GM18519 (cell line): Measurements from ENCODE around the gene IGF2R.
A peak's percentile ranks its signal among the peaks of the same experiment; 100 is the strongest.
"Not testable (repeated sequence)": the region's sequence is repeated elsewhere in the genome, so short reads cannot be mapped to it uniquely, and the experiment has no call there.

Experiments used
- ATAC-seq: cut with Tn5 transposase; IDR thresholded peaks from one replicate; pipeline ENCODE4 v1.9.1; 2021; ENCODE audit warnings: mild to moderate bottlenecking, moderate library complexity; ENCODE audit not compliant: unreplicated experiment, low FRiP score

Gene IGF2R

DNA sequence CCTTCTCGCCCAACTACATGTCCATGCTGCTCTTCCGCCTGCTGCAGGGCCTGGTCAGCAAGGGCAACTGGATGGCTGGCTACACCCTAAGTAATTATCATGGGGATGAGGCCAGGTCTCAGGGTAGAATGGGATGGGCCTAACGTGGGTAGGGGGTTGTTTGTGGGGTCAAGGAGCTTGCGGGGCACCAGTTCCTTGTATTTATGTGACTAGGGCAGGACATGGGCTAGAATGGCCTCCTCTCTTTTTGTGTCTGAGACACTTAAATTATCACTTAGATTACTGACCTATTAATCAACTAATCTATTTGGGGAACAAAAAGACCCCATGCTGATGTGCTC, 163.4 kb downstream of the IGF2R start:
- ATAC-seq: no peak

DNA sequence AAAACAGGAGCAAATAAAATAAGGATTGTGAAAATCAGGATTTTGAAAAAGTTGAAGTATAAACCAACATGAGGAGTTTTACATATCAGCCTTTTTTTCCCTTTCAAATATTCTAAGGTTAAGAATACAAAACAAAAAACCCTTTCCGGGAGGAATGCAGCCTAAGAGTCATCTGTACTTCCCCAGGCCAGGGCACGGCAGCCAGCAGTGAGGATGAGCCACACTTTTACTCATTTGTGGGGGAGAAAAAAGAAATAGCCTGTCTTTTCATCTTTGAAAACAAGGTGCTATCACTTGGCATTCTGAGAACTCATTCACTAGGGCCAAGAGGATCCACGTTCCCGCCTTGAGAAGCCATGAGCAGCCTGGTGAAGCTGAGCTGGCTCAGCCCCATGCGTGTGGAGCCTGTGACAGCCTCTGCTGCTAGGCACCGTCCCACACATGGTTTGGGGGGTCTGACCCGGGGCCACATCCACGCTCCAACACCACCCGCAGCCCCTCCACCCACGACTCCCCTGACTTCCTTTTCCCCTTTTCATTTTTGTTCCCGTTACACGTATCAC, 164.0 kb downstream of the IGF2R start:
- no peak for ATAC-seq

DNA sequence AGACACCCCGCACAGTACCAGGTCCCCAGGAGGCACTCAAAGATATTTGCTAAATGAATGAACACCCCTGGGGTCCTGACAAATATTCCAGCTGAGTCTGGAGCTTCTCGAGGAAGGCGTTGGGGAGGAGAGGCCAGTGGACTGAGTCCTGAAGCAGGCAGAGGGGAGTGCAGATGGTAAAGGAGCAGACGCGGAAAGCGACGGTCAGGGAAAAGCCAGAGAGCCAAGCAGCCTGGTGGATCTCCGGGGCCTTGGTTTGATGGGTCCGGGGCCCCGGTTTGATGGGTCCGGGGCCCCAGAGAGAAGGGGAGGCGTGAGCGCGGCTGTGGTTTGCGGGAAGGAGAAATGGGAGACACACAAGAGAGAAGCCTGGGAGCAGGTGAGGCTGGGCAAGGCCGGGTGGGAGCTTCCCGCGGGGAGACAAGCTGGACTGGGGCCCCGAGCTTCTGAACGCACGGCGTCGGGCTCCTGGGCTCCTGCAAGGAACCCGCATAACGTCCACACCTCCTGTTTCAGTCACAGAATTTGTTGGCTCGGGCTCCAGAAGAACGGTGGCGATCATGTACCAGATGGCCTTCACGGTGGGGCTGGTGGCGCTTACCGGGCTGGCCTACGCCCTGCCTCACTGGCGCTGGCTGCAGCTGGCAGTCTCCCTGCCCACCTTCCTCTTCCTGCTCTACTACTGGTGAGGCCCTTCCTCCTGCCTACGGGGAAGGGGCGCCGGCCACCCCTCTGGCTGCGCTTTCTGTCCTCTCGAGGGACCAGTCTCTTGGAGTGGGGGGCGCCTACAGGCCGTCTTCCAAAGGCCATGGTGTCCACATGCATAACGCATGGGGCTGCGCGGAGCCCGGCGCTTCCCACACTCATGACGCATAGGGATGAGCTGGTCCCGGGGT, 164.8 kb downstream of the IGF2R start:
- ATAC-seq: no peak

DNA sequence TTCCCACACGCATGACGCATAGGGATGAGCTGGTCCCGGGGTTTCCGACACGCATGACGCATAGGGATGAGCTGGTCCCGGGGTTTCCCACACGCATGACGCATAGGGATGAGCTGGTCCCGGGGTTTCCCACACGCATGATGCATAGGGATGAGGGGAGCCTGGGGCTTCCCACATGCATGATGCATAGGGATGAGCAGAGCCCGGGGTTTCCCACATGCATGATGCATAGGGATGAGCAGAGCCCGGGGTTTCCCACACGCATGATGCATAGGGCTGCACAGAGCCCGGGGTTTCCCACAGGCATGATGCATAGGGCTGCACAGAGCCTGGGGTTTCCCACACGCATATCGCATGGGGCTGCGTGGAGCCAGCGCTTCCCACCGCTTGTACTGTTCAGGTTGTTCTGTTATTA, 165.5 kb downstream of the IGF2R start:
- ATAC-seq: not testable (repeated sequence)

DNA sequence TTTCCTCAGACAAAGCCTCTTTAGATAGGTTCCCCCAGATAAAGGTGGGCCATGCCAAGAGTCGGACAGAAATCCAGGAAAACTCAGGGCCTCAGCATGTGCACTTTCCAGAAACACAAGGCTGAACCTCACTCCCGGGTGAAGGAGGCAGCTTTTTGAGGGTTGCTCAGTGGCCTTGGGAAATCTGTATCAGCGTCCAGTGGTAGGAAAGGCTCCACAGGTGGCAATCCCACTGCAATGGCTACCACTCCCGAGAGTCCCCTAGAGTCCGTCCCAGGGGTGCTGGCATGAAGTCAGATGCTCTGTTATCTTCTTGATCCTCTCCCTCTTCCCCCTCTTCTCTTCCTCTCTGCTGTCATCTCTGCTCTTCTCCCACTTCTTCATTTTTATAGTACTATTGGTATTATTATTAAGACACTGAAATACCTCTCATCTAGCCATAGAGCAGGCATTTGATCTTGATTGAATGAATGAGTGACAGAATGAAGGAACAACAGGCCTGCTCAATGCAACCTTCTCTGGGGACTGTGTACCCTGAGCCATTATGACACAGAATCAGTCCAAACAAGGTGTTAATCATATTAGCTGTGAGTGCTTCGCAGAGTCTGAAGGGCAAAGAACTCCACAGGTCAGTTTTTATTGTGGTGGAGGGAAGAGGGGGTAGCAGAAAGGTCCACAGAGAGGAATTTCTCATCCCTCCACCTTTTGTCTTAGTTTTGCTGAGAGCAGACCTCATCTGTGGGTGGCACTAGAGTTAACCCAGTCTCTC, 166.1 kb downstream of the IGF2R start:
- no peak for ATAC-seq

DNA sequence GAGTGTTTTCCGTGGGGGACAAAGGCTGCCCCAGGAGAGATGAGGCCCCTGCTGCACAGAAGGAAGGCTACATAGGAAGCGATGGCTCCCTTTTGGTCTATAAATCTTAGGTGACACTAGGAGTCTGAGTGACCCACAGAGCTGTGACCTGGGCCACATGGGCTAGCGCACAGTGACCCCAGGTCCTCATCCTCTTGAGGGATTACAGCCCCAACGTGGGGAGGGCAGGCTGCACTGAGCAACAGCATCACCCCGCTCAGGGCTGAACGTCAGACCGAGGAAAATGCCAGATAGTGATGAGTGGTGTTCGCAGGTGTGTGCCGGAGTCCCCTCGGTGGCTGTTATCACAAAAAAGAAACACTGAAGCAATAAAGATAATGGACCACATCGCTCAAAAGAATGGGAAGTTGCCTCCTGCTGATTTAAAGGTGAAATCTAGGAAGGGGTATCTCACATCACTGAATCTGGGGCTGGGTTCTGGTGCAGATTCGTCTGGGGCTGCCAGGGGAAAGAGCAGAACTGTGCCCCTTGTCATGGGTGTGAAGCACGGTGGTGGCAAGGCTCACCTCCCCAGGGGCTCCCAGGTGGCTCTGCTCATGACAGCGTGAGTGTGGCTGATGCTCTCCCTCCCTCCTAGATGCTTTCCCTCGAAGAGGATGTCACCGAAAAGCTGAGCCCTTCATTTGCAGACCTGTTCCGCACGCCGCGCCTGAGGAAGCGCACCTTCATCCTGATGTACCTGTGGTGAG, 167.2 kb downstream of the IGF2R start:
- ATAC-seq: no peak

DNA sequence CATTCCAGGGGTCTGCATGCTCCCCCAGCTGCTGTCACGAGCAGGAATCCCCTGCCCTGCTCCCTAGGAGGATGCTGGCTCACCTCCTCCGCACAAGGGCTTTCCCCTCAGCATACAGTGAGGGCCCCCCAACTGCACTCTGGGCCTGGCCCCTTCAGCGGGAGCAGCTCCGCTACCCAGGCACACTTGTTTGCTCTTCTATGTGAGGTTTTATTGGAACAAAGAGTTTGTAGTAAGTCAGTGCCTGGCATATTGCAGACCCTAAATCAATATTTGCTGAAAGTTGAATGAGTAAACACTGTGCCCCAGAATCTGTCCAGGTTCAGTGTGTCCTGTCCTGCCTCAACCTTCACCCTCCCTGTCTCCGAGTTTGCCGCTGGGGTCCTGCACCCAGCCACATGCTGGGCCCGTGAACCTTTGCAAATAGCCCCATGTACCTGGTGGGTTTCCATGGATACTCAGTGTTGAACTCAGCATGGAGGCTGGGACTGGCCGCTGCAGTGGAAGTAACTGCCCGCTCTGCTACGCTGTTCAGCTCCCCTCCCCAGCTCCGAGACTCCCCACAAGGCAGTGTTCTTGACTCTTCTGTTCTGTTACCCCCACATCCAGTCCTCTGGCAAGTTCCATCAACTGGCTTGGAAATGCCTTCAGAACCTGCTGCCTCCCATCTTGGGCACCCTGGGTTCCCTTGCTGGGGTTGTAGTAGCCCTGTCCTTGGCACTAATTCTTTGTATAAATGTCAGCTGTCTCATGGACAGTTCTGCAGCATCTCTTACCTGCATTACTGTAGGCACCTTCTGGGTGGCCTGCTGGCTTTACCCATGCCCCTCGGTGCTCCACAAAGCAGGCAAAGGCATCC, 168.5 kb downstream of the IGF2R start:
- ATAC-seq: no peak

DNA sequence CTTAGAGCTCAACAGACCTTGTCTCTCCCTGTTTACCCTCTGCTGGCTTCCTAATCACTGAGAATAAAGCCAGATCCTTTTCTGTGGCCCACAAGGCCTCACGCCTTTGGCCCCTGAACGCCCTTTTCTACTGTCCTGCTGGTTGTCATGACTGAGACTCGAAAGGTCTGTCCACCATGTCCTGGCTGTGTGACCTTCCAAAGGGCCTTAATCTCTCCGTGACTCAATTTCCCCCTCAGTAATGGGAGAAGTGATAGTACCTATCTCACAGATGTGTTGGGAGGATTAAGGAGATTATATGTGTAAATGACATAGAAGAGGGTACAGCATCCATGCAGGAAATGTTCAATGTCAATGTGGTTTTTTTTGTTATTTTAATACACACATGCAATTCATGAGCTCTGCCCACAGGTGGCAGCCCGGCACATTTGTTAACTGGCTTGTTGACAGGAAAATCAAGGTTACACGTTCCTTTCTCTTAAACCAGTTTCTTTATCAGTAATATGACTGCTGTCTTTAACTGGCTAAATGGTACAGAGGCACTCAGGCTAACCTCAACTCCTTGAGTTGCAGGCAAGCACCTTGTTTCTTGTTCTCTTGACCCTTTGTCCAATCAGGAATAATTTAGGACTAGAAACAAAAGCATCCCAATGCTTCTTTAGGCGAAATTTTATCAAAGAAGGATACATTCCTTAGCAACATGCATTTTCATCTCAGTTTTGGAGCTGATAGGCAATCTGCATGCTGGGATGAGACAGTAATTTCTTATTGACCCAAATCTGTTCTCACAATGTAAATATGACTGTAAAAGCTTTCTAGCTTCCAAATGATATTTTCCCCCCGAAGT, 169.3 kb downstream of the IGF2R start:
- ATAC-seq: peak; percentile 83

DNA sequence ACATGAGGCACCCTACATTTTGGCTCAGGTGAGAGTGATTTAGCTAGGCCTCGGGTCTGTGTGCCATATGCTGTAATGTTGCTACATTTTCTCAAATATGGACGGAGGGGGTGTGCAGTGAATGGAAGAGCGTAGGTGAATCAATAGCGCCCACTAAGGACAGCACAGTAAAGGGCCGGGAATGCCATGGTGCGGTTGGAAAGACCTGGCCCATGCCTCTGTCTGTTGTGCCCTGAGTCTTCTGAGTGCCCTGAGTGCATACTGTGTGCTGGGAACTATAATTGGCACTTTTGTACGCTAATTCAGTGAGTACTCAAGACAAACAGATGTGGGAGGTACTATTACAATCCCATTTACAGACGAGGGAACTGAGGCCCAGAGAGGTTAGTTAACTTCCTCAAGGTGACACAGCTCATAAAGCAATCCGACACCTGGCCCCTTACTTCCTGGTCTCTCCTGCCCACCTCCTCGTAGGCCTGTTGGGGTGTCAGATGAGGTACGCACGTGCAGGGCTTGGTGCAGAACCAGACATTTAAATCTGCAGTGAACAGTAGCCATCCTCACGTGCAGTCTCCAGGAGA, 170.0 kb downstream of the IGF2R start:
- ATAC-seq: no peak

DNA sequence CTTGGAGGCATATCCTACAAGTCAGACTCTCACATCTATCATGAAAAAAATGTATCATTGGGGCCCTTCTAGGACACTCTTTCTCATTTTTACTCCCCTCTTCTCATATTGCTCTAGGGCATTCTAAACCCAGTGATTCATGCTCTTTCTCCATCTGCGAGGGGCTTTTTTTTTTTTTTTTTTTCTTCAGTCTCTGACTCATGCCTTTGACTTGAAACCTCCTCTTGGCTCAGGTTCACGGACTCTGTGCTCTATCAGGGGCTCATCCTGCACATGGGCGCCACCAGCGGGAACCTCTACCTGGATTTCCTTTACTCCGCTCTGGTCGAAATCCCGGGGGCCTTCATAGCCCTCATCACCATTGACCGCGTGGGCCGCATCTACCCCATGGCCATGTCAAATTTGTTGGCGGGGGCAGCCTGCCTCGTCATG, 170.6 kb downstream of the IGF2R start:
- no peak for ATAC-seq

DNA sequence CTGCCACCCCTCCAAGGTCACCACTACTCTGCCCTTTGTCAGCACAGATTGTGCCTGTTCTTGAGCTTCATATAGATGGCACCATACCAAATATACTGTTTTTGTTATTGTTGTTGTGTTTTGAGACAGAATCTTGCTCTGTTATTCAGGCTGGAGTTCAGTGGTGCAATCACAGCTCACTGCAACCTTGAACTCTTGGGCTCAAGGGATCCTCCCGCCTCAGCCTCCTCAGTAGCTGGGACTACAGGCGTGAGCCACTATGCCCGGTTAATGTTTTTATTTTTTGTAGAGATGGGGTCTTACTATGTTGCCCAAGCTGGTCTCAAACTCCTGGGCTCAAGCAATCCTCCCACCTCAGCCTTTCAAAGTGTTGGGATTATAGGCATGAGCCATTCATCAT, 171.6 kb downstream of the IGF2R start:
- not testable (repeated sequence) for ATAC-seq

DNA sequence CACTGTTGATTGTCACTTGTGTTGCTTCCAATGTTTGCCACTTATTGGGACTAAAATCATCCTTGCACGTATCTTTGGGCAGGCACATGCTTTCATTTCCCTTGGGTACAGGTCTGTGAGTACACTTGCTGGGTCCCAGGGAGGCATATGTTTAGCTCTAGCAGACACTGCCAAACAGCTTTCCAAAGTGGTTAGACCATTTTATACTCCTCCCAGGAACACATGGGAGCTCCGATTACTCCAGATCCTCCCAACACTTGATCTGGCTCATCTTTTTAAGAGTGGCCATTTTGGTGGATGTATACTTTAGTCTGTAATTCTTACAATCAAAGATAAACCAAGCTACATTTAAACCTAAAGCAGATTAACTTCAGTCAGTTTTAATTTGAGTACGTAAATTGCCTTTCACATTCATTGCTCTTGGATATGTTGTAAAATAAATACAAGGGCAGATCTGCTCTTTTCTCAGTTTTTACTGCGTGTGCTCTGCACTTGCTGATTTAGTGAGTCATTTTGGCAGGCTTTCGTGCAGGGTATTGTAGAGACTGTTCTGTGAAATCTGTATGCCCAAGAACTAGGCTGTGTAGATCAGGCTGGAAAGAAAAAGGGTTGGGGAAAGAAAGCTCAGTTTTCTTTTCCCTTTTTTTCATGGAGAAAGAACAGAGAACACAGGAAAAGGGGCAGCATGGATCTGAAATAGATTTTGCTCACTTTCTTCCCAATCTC, 172.3 kb downstream of the IGF2R start:
- no peak for ATAC-seq

DNA sequence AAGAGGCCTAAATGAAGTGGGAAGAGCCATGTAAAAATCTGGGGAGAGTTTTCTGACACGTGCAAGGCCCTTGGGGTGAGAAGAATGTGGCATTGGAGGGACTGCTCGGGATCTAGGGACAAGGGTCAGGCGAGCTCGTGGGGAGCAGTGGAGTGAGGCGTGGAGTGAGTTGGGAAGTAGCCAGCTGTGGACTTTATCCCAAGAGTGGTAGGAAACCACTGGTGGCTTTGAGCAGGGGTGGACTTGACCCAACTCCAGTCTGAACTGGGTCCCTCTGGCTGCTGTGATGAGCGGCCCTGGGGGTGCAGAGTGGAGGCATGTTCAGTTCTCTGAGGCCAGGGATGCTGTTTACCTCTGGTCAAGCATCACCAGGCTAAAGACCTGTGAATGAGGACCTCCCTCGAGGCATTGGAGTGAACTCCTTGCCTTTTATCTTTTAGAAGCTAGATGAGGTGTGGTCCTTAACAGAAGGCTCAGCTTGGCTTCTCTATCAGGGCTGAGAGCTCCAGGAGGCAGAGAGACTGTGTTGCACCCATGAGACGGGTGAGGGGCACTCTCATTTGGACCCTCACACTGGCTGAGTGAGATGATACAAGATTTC, 173.3 kb downstream of the IGF2R start:
- ATAC-seq: no peak

DNA sequence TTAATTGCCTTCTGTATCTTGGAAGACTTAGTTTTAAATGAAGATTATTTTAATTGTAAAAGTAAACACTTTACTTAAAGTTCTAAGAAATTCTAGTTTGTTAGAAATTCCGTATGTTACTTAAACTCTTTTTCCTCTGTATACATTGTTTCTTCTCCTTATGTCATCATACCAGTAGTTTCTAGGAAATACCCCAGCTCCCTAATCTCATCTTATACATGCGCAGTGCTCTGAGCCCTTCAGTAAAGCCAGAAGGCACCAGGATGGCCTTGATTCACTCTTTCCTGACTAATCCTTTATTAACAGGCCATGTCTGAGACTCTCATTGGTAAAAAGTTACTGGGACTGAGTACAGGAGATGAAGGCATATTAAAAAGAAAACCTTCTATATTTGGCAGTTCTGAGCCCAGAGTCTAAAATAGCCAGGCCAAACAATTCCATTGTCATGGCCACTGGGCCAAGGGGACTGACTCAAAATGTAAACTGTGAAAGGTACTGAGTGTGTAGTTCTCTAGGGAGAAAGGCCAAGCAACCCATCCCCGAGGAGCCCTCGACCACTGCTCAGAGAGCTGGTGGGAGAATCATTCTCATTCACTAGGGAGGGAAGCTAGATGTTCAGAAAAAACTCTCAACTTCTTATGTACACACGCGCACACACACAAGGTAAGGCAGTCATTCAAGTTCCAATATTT, 177.7 kb downstream of the IGF2R start:
- no peak for ATAC-seq

DNA sequence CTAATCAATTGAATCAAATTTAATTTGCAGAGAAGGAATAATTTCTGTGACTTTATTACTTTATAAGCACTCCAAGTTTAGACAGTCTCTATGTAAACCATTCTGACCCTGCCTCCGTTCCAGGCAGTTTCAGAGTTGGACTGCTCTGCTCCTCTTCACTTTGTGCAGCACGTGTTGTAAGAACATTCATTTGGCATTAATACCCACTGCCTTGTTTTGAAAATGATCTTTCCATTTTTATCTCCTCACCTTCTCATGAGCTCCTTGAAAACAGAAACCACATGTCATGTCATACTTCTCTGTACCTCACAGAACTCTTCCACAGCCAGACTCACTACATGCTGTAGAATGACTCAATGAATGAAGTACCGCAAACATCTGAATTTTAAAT, 178.3 kb downstream of the IGF2R start:
- no peak for ATAC-seq

DNA sequence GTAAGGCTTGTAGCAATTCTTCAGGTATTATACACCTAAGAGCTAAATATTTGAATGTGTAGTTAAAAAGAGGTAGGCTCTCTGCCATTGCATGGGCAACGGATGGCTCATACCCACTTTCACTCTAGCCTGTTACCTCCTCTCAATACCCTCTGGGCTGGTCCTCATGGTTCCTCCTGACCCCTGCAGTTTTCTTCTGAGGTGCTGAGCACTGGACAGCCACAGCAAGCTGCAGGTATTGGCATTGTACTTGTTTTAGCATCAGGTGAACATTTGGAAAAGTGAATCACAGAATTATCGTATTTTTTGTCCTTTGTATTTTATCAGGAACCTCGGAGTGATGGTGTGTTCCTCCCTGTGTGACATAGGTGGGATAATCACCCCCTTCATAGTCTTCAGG, 185.6 kb downstream of the IGF2R start:
- no peak for ATAC-seq

DNA sequence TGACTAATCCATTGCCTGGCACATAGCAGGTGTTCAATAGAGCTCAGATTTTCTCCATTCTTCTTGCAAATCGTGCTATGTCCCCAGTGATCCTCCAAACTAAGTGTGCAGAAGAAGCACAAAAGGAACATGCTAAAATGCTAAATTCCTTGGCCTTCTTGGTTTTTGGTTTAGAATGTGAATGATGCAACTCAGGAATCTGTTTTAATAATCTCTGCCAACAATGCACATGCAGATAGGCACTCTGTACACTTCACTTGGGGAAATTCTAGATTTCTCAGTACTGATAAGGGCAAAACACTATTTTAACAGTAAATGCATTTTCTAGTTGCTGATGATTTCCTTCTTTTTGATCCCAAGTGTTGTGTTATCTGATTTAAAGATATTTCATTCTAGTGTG, 188.0 kb downstream of the IGF2R start:
- ATAC-seq: no peak
